HG03280 (cell line): ENCODE measurements around the gene GPR78.

ENCODE experiments used
- ATAC-seq: cut with Tn5 transposase; IDR thresholded peaks from one replicate; pipeline ENCODE4 v1.9.1; 2021; ENCODE audit warnings: mild to moderate bottlenecking, moderate library complexity; ENCODE audit not compliant: unreplicated experiment

GPR78 gene

DNA sequence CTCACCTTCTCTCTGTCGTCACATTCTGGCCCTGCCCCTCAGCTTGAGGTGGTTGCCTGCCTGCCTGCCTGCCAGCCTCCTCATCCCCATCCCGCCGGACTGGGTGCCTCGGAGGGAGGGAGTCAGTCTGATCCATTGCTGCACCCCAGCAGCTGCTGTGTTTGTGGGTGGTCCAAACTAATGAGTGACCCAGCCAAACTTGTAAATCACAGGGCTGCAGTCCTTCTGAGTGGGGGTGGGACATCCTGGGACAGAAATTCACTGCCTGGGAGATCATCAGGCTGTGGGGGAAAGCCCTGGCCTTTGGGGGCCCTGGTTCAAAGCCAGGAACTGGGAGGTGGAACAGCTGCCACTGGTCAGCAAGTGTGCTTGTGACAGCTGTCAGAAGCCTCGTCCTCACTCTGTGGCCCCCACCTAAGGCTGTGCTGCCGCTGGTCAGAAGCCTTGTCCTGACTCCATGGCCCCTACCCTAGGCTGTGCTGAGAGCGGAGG, 5.6 kb downstream of the GPR78 start:
- no peak for ATAC-seq

DNA sequence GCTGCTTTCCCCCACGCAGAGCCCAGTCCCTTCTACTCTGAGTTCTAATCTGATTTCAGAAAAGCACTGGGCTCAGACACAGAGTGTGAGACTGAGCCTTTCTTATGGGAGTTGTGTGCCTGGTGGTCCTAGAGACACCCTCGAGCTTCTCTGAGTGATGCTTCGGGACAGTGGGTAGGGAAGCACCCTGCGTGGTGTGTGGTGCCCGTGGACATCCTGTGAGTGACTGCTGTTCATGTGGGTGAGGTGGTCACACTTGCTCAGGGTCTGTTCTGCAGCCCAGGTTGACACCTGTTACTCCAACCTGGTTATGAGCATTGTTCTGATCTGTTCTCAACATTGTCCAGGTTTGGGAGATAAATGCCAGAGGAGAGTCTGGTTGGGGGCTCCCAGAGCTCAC, 6.1 kb downstream of the GPR78 start:
- no peak for ATAC-seq

DNA sequence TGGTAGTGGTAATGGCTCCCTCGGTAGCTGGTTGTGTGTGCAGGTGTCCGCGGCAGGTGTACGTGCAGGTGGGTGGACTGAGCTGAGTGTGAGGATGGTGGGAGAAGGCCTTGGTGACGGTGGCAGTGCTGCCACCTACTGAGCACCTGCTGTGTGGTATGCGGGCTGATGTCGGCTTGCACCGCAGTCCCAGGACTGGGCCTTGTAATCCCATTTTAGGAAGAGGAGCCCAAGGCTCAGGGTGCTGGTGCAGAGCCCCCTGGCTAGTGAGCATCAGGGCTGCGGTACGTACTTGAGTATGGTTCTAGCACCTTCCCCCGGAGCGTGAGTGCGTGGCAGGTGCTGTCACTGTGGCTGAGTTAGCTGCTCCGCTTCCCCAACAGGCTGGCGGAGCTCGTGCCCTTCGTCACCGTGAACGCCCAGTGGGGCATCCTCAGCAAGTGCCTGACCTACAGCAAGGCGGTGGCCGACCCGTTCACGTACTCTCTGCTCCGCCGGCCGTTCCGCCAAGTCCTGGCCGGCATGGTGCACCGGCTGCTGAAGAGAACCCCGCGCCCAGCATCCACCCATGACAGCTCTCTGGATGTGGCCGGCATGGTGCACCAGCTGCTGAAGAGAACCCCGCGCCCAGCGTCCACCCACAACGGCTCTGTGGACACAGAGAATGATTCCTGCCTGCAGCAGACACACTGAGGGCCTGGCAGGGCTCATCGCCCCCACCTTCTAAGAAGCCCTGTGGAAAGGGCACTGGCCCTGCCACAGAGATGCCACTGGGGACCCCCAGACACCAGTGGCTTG, 6.7 kb downstream of the GPR78 start:
- ATAC-seq, result no peak

DNA sequence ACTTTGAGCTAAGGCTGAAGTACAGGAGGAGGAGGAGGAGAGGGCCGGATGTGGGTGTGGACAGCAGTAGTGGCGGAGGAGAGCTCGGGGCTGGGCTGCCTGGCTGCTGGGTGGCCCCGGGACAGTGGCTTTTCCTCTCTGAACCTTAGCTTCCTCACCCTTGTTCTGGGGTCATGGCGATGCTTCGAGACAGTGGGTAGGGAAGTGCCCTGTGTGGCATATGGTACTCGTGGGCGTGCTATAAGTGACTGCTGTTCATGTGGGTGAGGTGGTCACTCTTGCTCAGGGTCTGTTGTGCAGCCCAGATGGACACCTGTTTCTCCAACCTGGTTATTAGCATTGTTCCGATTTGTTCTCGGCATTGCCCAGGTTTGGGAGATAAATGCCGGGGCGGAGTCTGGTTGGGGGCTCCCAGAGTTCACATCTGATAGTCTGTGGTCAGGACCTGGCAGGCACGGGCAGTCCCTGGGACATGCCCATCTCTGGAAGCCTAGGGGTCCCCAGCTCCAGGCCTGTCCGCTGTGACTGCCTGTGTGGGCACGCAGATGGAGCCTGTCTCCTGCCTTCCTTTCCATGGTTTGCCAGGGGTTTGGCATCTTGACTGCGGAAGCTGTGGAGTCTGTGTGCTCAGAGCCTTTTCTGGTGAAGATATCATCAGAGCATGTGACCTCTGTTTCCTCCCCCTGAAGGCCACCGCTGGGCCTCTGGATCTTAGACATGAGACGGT, 7.4 kb downstream of the GPR78 start:
- ATAC-seq, result no peak

DNA sequence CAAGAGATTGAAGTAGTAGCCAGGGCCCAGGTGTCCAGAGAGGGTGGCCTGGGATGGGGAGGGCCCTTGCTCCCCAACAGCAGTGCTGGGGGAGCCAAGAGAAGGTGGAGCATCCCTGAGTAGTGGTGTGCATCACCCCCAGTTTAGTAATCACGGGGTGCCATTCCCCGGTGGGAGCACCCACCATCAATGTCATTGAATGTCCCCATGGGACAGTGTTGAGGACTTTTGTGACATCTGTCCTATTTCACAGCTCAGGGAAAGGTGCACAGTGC, 7.9 kb downstream of the GPR78 start:
- no peak for ATAC-seq

DNA sequence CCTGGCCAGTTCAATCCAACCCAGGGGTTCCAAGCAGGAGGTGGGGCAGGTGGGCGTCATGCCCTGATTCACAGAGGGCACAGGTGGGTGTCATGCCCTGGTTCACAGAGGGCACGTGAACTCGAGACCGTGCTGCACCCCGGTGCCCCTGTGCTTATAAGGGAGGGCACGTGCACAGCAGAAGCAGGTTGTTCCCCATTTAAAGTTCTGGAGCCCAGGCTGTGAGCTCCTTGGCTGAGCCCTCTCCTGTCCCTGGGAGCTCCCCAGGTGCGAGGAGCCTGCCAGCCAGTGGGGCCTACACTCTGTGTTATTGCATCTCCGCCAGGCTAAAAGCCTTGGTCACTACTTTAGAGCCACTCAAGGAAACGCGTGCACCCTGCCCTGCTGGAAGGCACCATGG, 9.1 kb downstream of the GPR78 start:
- ATAC-seq, result no peak

DNA sequence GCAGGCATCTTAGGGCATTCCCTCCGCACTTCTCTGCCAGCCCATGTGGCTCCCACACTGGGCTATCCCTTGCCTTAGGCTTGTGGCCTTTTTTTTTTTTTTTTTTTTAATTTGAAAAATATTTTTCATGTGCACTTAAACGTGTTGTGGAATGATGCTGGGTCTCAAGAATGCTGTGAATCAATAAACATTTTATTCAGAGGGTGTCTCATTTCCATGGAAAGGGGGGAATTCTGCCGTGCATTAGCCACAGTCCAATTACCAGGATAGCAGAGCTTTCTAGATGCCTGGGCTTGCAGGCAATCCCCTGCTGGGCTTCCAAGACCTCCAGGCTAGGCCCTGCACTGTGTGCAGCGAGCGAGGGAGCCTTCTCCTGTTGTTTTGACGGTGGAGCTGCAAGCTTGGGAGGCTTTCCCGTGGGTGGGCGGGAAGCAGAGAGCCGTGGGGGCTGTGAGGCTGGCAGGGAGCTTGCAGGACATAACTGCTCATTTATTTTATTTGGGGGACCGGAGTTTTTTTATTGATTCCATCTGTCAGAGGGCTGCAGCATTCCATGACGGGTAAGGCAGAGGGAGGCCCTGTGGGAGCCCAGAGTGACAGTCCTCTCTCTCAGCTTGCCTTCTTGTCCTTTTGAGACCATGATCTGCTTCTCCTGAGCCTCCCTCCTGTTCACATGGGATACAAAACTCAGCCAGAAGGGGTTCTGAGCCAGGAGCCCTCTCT, 9.8 kb downstream of the GPR78 start:
- ATAC-seq, result no peak

DNA sequence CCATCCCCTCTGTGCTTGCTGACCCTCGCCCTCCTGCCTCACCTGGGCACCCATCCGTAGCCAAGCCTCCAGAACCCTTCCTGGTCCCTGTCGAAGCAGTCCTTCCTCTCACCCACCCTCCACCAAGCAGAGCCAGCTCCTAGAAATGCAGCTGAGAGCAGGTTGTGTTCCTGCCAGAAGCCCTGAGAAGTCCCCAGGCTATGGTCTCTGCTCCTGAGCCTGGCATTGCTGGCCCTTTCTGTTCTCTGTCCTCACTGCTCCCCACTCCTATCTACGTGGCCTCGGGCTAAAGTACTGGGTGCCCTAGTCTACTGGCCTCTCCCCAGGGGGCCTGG, 10.3 kb downstream of the GPR78 start:
- ATAC-seq, result no peak

DNA sequence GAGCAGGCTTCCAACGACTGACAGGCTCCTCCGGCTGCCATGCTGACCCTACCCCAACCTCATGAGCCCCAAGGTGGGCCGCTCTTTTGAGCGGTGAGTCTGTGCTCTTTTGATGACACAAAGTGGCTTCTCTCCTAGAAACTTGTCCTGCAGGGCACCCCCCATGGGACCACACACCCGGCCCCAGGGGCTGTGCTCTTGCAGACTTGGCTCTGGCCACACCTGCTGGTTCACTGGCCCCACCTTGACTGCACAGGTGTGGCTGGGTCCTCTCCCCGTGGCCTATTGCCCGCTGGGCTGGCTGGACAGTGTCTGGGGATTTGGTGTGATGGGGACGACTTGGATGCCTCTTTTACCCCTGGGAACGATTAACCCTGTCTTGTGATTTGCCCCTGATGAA, 10.9 kb downstream of the GPR78 start:
- no peak for ATAC-seq

DNA sequence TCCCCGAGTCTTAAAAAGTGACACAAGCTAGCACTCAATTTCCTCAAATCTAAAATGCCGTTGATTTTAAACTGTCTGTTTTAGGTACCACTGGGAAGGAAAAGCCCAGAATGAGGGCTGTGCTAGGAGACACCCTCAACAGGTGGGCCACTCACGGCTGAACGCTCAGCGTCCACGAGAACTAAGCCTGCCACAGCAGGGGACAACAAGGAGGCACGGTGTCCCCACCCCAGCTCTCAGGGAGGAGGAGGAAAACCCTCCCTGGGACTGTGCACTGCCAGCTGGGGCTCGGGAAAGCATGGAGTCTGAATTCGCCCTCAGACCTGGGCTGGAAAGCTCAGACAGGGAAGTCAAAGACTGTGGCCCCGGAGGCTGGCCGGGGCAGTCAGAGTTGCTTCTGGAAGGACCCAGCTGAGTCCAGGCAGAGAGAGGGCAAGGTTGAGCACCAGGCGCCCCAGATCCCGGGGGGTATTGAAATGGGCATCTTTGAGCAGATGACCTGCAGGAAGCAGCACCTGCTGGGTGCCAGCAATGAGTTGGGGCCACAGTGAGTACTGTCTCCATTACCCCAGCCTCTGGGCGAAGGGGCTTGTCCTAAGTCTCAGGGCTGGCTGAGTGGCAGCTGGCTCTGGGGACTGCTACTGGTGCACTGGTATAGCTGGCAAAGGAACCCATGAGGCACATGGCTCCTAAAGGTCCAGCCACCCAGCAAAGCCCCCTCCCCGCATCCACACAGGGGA, 11.6 kb downstream of the GPR78 start:
- no peak for ATAC-seq

DNA sequence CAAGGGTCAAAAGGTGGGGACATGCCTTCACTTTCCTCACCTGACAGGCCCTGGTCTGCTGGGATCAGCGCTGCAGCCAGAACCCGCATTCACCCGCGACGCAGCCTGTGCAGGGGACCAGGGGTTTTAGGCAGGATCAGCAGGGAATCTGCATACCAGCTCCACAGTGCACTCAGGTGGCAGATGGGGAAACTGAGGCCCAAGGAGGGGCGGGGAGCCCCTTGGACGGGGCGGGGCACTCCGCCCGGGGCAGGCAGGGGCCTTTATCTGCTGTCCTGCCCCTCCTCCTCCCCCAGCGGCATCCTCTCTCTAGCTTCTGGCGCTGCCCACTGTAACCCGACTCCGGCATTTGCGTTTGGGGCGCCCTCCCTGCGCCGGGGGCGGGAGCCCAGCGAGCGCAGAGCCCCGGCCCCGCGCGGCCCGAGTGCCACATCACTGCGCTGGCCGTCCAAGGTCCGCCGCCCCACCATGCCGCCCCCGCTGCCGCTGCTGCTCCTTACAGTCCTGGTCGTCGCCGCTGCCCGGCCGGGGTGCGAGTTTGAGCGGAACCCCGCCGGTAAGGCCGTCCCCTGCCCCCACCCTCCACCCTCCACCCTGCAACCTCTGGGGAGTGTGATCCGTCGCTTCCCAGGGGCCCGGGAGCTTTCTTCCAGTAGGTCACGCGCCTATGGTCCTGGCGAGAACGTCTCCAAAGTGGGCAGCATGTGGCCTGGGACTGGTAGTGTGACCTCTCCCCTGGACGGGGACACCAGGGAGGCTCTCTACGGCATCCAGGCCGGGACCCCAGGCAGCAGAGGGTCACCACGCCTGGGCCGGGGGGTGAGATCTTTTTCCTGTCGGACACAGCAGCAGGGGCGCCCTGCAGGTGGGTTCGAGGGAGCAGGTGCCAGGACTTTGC, 12.4 kb downstream of the GPR78 start, which contains the start of gene CPZ:
CPZ (plus strand) TSS at position 400 of the 898 bp plus-strand sequence; CDS start at position 469, 69 bp downstream.
- no peak for ATAC-seq

DNA sequence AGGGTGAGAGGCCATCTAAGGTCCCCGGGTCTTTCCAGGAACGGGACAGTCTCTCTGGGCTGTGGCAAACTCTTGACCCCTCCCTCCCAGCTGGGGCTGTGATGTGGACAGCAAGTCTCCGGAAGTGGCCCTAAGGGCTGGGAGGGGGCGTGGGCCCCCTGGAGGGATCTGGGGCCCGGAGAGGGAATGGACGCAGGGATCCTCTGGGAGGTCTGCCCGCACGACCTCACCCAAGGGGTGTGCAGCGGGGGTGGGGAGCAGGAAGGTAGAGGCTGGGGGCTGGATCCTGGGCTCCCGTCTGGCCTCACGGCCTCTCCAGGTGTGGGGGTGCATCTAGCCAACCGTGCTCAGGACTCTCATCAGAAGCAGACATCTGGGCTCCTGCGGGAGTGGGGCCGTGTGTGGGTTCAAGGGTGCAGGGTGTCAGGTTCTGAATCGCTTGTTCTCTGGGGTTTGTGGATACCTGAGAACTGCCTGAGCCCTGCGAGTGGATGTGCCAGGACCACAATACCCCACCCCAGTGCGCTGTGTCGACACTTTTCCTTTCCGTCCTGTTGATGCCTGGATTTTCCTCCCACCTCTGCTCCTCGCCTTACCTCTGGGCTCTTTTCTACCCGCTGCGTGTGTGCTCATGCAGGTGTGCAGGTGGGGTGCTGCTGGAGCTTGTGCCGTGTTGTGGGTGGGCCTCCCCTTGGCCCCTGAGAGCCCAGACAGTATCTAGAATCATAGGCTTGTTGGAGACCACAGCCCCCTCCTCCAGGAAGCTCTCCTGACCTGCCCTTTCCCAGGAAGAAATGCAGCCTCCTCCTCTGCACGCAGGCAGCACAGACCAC, 13.3 kb downstream of the GPR78 start:
- ATAC-seq, result no peak

DNA sequence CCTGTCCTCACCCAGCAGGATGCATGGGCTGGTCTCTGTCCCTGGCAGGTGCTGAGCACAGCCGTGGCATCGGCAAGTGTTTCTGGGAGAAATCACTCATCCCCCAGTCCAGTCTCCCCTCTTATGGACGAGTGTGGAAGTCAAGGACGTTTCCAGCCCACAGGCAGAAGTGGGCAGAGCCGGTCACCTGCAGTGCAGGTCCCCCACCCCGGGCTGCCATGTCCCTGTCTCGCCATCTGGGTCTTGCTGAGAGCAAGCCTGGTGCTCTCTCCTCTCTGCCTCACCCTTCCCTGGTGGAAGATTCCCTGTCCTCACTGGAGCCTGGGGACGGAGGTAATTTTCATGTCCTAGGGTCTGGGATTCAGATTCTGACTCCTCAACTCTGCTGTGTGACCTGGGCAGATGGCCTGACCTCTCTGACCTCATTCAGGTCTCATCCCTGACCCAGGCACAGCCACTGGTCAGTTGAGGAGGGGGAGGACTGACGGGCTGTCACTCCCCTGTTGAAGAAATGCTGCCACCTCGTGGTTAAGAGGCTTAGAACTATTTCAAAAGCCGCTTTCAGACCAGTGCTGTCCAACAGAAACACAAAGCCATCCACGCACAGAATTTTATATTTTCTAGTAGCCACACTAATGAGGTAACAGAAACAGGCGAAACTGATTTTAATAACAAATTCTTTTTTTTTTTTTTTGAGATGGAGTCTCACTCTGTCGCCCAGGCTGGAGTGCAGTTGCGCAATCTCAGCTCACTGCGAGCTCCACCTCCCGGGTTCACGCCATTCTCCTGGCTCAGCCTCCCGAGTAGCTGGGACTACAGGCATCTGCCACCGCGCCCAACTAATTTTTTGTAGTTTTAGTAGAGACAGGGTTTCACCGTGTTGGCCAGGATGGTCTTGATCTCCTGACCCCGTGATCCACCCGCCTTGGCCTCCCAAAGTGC, 14.2 kb downstream of the GPR78 start:
- peak; percentile 47 for ATAC-seq

DNA sequence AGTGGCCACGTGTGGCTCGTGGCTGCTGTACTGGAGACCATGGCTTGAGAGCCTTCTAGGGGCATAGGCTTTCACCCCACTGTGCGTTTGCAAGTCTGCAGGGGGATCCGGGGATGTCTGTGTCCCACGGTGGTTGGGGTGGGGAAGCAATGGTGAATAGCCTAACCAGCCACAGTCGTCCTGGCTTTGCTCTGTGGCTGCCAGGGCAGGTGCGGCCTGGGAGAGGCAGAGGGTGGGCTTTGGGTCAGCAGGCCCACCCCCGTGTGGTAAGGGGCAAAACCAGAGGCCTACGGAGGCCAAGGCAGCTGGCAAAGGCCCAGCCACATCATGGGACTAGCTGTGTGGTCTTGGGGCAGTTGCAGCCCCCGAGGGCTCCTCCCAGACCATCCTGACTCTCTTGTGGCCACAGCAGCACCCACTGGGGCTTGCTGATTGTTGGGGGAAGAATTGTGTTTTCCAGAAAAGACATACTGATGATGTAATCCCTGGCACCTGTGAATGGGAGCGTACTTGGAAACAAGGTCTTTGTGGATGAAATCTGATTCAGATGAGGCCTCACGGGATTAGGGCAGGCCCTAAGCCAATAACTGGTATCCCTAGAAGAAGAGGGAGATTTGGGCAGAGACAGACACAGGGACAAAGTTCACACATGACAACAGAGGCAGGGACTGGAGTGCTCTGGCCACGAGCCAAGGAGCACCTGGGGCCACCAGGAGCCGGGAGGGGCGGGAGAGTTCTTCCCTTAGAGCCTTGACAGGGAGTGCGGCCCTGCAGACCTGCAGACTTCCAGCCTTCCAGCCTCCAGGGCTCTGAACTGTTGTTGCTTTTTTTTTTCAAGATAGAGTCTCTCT, 15.3 kb downstream of the GPR78 start:
- ATAC-seq, result no peak

DNA sequence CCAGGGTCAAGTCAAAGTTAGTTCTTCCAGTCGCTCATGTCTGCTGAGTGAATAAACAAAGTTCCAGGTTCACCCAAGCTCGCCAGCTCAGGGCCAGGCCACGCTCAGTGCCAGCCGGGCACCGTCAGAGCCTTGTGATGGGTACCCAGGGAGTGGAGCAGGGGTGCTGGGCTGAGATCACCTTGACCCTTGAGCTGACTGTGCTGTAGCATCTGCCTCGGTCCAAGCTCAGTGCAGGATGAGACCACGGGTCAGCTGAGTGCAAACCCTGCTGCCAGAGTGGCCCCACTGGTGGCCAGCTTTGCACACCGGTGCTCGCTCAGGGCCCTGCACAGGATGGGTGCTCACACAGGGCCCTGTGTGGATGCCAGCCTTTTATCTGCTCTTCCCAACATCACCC, 16.7 kb downstream of the GPR78 start:
- no peak for ATAC-seq

DNA sequence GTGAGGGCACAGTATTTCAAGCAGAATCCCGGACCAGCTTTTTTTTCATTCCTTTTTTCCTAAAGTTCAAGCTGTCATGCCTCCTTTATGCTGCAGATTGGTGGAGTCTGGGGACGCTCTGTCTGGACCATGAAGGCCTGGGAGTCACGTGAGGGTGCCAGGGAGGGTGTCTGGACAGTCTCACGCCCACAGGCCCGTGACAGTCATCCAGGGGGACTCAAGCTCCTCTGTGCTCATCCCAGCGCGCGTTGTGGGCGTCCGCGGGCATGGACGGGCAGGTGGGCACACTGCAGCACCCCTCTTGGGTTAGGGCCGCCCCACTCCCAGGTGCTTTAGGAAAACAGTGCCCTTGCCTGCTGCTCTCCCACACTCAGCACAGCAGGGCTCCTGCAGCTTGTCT, 17.1 kb downstream of the GPR78 start:
- ATAC-seq, result no peak

DNA sequence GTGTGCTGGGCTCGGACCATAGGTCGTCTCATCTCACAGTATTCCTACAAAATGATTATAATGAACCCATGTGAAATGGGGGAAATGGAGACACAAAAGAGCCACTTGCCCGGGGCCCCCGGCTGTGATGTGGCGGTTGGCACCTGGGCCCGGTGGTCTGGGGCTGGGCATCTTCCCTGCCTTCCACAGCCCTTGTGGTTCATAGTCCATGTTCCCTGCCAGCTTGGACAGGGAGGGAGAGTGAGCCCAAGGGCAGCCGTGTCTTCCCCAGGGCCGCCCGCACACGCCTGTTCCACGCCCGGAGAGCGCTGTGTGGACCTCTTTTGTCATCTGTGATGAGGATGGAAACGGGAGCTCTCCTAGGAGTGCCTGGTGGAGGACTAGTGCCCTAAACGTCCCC, 17.6 kb downstream of the GPR78 start:
- no peak for ATAC-seq
